ENCODE measurements around the gene NDFIP2.

- TF ChIP-seq CTCF (IDR thresholded peaks at IDR 0.05 in 2 of 3, conservative IDR thresholded peaks at IDR 0.05 in 1 of 3; ENCODE audit: control insufficient read depth in 2 of 3, extremely low read depth in 1 of 3, insufficient read depth in 1 of 3, low read depth in 3 of 3, low read length in 3 of 3) (no peak), CEBPZ (IDR thresholded peaks at IDR 0.05; ENCODE audit: low read depth, low read length) (no peak), MYC (IDR thresholded peaks at IDR 0.05; ENCODE audit: insufficient read depth, insufficient read length, insufficient replicate concordance, low read length, severe bottlenecking) (no peak), PAX5 (IDR thresholded peaks at IDR 0.05; ENCODE audit: borderline replicate concordance, low read depth, low read length) (no peak), NFYA (IDR thresholded peaks at IDR 0.05; ENCODE audit: borderline replicate concordance, low read depth, low read length) (no peak), EZH2 (IDR thresholded peaks at IDR 0.05; ENCODE audit: borderline replicate concordance, control insufficient read depth, low read depth, low read length) (no peak), POLR2A (IDR thresholded peaks at IDR 0.05; ENCODE audit: low read depth, low read length) (no peak), SMC3 (IDR thresholded peaks at IDR 0.05; ENCODE audit: borderline replicate concordance, low read length) (no peak), POLR2AphosphoS5 (IDR thresholded peaks at IDR 0.05; ENCODE audit: low read length) (no peak), EP300 (IDR thresholded peaks at IDR 0.05; ENCODE audit: borderline replicate concordance in 1 of 2, control insufficient read depth in 1 of 2, low read depth in 2 of 2, low read length in 2 of 2) (no peak), SP1 (IDR thresholded peaks at IDR 0.05; ENCODE audit: low read depth, low read length) (no peak), TCF3 (IDR thresholded peaks at IDR 0.05; ENCODE audit: borderline replicate concordance, insufficient read depth, low read depth, low read length) (no peak)
These were observed 20.7 kb downstream of the NDFIP2 start for GRCh38 chr13:79501538-79502232.
